Stimulated activated CD8-positive, alpha-beta memory T cell treated with anti-CD3 and anti-CD28 coated beads, Interleukin-7, amount 100 ng/mL, for 48 hours (primary cell): ENCODE measurements around the gene ERN1.
"Not testable (repeated sequence)": the region's sequence is repeated elsewhere in the genome, so short reads cannot be mapped to it uniquely, and the experiment has no call there.

Source experiments
- DNase-seq, 2 donors: peaks; one replicate each; pipeline ENCODE4 v3.0.0-alpha.2; 2020; ENCODE audit warnings: low read depth in 1 of 2; ENCODE audit errors: extremely low read depth in 1 of 2

The ERN1 gene

GRCh38 chr17:64129765-64130558 is at the start of gene ERN1:
TSS of gene ERN1 (minus strand) at chr17:64130144. CDS start at chr17:64130029, 115 bp downstream.
- DNase-seq, result peak; percentile 76

GRCh38 chr17:64179024-64179423 is 49.1 kb upstream of the ERN1 start:
- not testable (repeated sequence) for DNase-seq

GRCh38 chr17:64178011-64178825 is 48.3 kb upstream of the ERN1 start:
- no peak for DNase-seq

- no peak for DNase-seq
Observed at GRCh38 chr17:64177311-64178010, 47.5 kb upstream of the ERN1 start.

- DNase-seq, result no peak
Observed at GRCh38 chr17:64176556-64176955, 46.6 kb upstream of the ERN1 start.

GRCh38 chr17:64174686-64175456 is 44.9 kb upstream of the ERN1 start:
- no peak for DNase-seq

GRCh38 chr17:64173646-64174045 is 43.7 kb upstream of the ERN1 start:
- no peak for DNase-seq

GRCh38 chr17:64172510-64172909 is 42.6 kb upstream of the ERN1 start:
- no peak for DNase-seq

- DNase-seq, result no peak
Observed at GRCh38 chr17:64171041-64171440, 41.1 kb upstream of the ERN1 start.

- DNase-seq, result no peak
Observed at GRCh38 chr17:64170286-64170685, 40.3 kb upstream of the ERN1 start.

- not testable (repeated sequence) for DNase-seq
Observed at GRCh38 chr17:64167666-64168065, 37.7 kb upstream of the ERN1 start.

- no peak for DNase-seq
Observed at GRCh38 chr17:64166876-64167275, 36.9 kb upstream of the ERN1 start.

GRCh38 chr17:64165347-64165746 is 35.4 kb upstream of the ERN1 start:
- DNase-seq, result no peak

GRCh38 chr17:64164596-64165285 is 34.8 kb upstream of the ERN1 start:
- no peak for DNase-seq

- DNase-seq, result no peak
Observed at GRCh38 chr17:64163468-64163867, 33.5 kb upstream of the ERN1 start.

GRCh38 chr17:64162554-64162953 is 32.6 kb upstream of the ERN1 start:
- no peak for DNase-seq

GRCh38 chr17:64161380-64162176 is 31.6 kb upstream of the ERN1 start:
- DNase-seq, result no peak

GRCh38 chr17:64160378-64160777 is 30.4 kb upstream of the ERN1 start:
- no peak for DNase-seq
